Embryonic facial prominence (tissue), 1 donor: ENCODE measurements around the gene PPCDC.
A peak's percentile ranks its signal among the peaks of the same experiment; 100 is the strongest.

Source experiments
- DNase-seq: peaks from one replicate; pipeline ENCODE4 v3.0.0-alpha.2; 2016; ENCODE audit errors: extremely low spot score

Gene PPCDC

DNA sequence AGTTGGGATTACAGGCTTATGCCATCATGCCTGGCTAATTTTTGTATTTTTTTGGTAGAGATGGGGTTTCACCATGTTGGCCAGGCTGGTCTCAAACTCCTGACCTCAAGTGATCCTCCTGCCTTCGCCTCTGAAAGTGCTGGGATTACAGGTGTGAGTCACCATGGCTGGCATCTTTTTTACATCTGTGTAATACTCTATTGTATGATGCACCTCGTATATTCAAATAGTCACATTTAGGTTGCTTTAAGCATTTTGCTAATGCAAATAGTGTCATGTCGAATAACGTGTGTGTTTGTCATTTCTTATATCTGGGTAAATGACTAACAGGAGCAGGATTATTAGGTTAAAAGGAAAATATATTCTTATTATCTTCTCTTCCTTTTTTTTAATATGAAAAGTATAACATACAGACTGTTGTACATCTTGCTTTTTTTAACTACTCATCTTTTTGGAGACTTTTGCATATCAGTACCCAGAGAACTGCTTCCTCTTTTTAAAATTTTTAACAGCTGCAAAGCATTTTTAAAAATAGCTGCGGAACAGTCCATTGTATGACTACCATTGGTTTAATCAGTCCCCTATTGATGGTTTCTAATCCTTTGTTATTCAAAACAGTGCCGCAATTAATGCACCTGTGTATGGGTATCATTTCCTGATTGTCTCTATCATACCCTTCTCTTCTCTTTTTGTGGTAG, 14.6 kb upstream of the PPCDC start:
- DNase-seq: no peak

DNA sequence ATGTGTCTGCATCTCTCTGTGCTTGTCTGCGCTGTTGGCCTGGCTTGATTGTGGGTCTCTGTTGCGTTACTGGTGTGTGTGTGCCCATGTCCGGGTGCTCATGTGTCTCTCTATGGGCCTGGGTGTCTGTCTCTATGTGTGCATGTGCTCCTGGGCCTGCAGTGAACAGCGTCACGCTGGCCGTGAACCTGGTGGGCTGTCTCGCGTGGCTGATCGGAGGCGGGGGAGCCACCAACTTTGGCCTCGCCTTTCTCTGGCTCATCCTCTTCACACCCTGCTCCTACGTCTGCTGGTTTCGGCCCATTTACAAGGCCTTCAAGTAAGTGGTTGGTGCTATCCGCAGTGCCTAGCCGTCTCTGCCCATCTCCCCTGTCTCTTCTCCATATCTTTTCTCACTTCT, 7.0 kb upstream of the PPCDC start:
- no peak for DNase-seq

DNA sequence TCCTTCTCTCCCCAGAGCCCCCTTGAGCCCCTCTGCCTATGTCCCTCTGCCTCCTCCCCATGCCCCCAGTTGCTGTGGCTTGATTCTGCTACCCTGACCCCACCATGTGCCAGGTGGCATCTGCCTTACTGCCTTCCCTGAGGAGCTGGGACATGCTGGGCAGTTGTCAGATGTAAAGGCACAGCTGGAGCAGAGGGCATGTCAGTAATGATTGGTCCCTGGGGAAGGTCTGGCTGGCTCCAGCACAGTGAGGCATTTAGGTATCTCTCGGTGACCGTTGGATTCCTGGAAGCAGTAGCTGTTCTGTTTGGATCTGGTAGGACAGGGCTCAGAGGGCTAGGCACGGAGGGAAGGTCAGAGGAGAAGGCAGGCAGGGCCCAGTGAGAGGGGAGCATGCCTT, 3.5 kb upstream of the PPCDC start:
- no peak for DNase-seq

DNA sequence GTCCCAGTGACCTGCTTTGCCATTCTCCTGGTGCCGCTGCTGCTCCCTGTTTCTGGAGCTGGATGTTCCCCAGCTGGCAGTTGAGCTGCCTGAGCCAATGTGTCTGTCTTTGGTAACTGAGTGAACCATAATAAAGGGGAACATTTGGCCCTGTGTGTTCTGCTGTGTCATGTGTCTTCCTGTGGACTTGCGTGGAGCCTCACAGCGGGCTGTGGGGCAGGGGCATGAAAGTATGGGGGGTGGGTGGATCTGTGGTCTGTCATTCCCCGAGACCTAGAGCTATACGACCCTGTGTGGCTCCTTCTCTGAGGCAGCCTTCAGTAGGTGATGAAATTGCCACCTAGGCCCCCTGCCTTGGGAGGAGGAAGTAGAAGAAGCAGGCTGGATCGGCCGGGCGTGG, 2.0 kb upstream of the PPCDC start:
- DNase-seq: no peak

DNA sequence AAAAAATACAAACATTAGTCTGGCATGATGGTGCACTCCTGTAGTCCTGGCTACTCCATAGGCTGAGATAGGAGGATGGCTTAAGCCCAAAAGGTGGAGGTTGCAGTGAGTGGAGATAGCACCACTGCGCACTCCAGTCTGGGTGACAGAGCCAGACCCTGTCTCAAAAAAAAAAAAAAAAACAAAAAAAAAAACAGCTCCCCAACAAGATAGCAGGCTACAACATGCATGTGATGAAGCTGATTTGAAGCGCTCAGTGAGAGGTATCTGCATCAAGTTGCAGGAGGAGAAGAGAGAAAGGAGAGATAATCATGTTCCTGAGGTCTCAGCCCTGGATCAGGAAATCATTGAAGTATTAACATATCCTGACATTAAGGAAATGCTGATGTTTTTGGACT, 608 bp upstream of the PPCDC start:
- no peak for DNase-seq

DNA sequence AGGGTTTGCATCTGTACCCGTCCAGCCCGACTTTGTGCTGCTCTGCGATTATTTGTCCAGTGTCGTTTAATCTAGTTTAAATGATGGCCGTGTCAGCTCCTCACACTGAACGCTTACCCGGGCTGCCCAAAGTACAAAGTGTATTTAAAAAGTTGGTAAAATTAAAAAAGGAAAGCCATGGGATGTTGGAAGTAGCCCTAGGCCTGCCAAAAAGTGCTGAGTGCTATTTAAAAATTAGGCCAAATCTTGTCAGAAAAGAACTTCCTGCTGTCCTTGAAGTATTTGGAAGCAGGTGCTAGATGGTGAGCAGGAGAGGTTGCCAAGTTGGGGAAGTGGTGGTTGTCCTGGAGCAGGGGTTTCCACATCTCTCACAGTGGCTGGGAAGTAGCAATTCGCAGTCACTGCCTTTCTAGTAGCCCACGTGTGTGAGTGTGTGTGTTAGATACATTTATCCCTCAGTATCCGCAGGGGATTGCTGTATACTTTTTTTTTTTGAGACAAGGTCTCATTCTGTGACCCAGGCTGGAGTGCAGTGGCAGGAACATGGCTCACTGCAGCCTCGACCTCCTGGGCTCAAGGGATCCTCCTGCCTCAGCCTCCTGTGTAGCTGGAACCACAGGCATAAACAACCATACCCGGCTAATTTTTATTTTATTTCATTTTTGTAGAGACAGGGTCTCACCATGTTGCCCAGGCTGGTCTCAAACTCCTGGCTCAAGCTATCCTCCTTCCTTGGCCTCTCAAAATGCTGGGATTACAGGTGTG, 664 bp downstream of the PPCDC start:
- no peak for DNase-seq

DNA sequence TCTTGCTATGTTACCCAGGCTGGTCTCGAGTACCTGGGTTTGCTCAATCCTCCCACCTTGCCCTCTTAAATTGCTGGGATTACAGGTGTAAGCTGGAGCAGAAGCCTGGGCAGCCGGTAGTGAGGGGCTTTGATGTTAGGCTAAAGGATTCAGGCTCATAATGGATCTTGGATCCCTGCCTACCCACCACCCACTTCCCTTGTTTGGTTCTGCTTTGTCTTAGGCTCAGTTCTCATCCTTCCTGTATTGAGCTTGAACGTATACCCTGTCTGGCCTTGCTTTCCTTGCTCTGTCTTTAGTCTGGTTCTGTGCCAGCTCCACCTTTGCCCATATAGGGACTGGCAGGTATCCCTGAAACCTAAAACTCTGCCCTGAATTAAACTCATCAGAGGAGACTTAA, 1.7 kb downstream of the PPCDC start:
- DNase-seq: no peak

DNA sequence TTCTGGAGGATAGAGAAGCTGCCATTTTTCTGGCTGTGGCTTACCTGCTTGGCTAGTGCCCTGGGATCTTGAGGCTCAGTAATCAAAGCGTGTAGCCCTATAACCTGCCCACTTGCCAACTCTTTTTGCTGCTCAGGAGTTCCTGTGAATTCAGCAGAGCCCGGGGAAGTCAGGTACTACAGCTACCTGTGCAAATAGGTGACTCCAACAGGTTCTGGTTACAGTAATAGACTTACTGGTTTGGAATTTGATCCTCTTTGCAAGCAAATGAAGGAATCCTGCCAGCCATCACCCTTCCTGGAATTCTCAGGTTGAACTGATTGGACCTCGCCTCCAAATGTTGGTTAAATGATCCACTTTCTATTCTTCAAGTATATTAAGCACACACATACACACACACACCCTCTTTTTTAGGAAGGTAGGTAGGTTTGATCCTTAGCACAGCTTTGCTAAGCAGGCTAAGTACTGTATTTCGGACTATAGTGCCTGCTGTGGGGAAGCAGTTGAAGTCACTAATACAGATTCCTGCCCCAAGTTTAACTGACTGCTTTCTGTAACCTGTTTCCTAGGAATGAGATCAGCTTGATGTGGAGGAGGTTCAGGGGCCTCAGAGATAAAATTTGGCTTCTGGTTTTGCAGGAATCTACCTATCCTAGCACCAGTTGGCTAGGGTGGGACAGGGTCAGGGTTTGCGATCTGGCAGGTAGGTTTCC, 2.3 kb downstream of the PPCDC start:
- DNase-seq: no peak

DNA sequence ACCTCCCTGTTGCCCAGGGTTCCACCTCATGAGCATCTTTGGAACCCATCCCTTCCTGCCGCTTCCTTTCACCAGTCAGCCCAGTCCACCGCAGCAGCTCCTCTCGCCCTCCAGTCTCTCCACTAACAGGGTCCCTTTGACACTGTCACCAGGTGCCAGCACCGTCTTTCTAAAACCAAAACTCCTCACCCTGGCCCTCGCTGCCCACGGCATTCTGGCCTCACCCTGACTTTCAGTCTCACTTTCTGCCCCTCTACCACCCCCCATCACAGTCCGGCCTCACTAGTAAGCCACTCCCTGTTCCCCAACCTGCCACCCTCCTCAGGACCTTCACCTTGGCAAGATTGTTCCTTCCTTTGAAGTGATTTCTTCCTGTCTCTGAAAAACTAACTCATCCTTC, 4.2 kb downstream of the PPCDC start:
- no peak for DNase-seq

DNA sequence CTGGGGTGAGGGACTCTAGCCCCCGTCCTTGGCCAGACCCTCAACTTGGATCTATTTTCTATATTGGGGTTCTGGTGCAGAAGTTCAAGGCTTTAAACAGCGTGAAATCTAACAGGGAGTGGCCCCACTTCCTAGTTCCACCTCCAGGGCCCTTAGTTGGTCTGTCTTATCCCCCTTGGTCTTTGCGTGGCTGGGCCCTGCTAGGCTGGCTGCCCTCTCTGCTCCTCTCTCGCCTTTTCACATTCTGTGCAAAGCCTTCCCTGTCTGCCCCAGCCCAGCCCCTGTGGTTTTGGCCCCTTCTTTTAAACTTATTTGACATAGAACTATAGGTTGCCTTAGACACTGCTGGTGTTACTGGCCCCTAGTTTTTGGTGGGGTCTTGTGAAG, 5.6 kb downstream of the PPCDC start:
- DNase-seq: no peak

DNA sequence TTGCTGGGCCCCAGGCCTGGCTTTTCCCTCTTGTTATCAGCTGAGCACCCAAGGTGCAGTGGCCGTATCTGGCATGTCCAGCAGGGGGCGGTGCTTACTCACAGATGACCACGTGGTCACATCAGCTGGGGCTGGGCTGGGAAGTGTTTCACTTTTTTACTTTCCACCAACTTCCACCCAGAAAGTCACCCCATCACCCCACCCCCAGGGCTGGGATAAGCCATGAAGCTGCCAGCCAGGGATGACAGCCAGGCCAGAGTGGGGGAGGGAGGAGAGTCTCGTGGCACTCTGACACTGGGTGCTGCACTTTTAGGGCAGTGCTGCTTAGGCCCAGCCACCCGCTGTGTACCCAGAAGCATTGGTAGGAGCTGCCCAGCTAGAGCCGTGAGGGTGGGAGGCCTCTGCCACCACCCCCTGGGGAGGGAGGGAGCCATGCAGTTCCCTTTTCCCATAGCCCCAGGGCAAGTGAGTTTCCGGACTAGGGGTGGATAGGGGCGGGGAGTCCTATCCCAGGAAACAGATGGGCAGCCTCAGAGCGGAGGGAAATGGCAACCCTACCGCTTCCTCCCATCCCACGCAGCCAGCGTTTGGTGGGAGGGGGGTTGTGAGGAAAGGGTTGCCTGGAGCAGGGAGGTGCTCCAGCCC, 6.1 kb downstream of the PPCDC start:
- DNase-seq: peak; percentile 64

DNA sequence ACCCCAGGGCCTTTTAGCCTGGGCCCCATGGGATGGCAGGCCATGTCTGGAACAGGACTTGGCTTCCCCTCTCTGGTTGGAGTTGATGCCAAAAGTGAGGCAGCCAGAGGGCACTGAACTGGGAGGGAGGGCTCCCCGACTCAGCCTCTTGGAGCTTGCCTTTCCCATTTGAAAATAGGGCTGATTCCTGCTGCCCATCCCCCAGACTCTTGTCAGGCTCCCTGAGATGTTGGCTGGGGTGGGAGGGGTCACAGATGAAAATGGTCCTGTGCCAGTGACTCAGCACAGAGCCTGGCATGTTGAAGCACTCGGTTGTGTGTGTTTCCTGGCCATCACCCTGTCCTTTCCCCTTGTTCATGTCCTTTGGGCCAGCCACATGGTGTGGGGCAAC, 6.6 kb downstream of the PPCDC start:
- no peak for DNase-seq

DNA sequence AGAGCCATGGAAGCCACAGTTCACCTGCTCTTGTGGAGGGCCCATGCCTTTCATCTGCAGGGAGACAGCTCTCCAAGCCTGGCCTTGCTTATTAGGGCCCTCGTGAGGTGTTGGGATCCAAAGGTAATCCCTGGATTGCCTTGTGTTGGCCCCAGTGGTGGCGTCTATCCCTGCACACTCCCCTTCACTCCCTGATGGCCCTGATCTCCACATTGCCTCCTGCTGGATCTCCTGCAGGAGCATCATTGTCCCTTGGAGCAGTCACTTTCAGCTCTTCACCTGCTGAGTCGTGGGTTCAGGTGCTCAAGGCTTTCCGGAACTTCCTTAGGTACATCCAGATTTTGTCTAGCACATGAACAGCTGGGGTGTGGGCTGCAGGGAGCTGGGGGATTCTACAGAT, 7.0 kb downstream of the PPCDC start:
- no peak for DNase-seq

DNA sequence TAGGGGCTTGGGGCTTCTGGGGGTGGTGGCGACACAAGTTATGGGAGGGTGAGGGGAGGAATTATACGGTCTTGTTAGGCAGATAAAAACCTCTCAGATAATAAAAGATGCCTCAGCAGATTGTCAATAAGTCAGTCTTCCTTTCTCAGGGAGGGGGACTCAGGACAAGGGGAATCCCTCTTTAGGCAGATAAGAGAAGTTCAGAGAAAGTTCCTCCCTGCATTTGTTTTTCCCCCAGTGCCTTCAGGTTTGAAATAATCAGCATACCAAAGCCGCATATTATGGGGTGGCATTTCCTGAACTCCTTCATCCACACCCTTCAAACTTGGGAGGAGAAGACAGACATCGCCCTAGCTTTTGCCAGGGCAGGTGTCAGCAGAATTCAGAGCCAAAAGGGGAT, 8.5 kb downstream of the PPCDC start:
- DNase-seq: no peak

DNA sequence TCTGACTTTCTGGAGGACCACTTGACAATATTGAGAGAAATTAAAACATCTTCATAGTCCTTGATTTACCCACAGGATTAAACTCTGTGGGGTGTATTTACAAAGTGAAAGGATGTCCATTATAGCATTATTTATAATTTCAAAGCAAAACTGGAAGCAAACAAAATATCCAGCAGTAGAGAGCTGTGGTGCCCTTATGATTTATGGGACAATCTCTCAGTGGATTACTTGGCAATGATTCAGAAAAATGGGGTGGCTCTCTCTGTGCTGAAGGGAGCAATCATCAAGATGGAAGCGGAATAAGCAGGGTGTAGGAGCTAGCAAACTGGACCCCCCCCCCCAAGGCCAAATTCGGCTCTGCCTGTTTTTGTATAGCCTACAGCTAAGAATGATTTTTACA, 9.0 kb downstream of the PPCDC start:
- no peak for DNase-seq

DNA sequence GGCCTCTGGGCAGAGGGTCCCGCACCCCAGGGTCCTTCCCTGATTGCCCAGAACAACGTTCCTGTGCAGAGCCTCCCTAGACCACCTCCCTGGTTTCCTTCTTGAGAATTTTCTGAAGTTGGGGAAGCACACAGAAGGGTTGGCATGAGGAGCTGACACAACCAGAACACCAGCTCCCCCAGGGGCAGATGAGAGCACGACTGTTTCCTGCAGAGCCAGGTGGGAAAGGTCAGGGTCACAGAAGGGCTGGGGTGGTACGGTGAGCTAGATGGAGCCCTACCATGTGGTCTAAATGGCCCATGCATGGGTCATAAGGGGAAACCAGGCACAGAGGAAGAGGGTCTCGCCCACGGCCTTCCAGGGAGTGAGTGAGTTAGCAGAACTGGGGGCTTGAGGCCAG, 10.4 kb downstream of the PPCDC start:
- no peak for DNase-seq

DNA sequence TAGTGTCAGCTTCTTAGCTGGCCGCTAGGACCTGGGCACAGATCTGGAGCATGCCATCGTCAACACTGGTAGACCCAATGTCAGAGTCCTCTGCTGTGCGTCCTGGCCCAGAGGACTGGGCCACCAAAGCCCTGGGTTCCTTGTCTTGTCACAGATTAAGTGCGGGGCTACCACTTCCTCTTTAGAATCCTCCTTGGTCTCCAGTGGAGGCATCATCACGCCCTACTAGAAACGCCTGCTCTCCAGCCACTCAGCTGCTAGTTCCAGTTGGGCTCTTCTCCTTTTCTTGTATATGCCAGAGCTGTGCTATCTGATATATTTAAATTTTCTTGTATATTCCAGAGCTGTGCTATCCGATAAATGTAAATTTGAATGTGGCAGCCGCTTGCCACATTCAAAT, 11.2 kb downstream of the PPCDC start:
- no peak for DNase-seq

DNA sequence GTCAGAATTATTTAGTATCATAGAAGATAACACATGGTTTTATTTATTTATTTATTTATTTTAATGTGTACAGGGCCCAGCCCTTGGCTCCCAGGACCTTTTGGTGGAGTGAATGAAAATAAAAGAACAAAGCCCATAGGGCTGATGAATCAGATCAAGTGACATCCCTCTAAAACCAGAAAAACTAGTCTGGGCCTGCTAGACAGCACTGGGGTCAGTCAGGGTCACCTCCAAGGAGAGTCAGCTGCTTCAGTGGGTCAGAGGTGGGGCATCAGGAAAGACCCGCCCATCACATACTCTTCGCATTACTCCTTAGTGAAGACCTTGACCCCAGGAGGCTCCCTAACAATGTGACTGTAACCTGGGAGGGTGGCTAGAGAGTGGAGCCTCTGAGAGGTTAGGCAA, 12.8 kb downstream of the PPCDC start:
- no peak for DNase-seq

DNA sequence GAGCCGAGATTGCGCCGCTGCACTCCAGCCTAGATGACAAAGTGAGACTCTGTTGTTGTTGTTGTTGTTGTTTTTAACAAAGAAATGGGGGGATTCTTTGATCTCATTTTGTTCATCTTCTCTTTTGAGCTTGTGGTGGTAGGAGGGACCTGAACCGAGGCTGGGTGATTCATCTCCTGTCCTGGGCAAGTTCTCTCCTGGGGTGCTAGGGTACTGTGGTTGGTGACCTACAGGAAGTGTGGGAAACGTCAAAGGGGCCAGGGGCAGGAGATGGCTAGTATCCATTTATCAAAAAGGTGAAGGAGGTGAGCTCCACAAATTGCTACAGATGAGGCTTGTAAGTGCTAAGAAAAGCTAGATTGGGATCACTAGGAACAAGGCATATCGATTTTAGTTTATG, 14.3 kb downstream of the PPCDC start:
- DNase-seq: no peak

DNA sequence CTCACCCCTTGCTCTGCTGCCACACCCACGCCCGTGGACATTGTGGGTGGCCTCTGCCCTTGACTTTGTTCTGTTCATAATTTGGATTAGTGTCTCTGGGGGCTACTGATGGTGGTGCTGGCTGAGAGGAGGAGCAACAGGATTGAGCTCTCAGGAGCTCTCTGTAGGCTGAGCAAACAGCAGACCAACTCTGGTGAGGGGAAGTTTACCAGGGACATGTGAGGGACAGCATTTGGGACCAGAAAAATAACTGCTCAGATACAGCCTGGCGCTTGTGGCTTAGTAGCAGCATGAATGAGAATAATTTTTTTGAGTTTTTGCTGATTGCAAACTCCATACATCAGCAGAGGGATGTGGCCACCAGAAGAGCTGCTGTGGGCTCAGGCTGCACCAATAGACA, 14.8 kb downstream of the PPCDC start:
- DNase-seq: no peak

DNA sequence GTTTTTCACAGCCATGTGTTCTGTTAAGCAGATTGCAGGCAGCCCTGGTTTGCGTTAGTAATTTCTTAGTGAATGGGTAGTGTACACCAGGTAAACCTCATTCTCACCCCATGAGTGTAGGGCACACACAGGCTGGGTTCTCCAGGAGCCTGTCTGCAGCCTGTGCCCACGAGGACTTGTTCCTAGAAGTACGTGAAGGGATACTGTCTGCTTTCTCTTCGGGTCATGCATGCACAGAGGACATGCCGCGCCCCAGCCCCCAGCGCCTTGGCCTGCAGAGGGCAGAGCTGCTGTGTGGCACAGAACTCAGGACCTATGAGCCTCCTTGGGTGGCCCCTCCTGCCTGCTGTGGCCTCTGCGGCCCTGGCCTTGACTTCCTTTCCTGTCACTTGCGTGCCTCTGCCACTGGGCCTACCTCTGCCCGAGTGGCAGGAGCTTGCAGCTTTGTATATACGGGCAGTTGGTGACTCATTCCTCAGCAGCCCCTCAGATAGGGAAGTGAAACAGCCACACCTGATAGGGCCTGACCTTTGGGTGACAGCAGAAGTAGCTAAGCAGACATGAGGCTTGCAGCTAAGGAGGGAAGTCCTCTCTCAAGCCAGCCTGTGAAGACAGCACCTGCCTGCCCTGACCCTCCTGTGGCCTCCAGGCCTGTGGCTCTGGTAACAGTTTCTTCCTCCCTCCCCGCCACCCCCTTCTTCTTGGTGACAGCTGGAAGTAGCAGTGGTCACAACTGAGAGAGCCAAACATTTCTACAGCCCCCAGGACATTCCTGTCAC, 19.5 kb downstream of the PPCDC start:
- DNase-seq: no peak
